Measurements from ENCODE around the gene STEAP1B.

DNA sequence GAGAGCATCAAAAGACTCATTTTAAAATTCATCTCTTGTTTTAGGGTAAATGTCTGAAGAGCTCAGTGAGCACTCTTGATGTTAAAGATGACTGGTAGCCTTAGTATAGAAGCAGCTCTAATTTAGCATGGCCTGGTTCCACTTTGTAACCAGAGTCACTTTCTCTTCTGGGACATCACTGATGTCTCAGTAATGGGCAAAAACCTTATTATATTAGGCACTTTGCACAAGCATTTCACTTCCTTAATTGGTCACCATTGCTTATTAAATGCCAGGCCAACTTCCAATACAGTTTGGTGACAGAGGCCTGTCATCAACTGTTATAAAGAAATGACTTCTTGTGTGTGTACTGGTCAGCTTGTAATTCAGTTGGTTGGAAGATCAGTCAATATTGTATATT lies 53.0 kb downstream of the STEAP1B start:
- TF ChIP-seq CTCF (conservative IDR thresholded peaks at IDR 0.05; ENCODE audit: low read length) (no peak), EZH2phosphoT487 (IDR thresholded peaks at IDR 0.05; ENCODE audit: borderline replicate concordance) (no peak)
